ENCODE results near the gene PRKCZ. TPM values are rescaled to one million over a fixed set of nuclear protein-coding genes. Genes with fewer than 3 reads are reported as not detected.

The PRKCZ gene
- total RNA-seq, 1 donor from 2014 or later, result 33.4 TPM

GRCh38 chr1:2209400-2210083, 159.3 kb downstream of the PRKCZ start:
- H3K4me3 Mint-ChIP-seq, result peak overlapping the region; percentile 20
- H3K27ac Mint-ChIP-seq, result peak overlapping the region; percentile 28
- no peak overlapping the region for H3K27ac ChIP-seq

GRCh38 chr1:2210084-2210653, 160.0 kb downstream of the PRKCZ start:
- Histone ChIP-seq H3F3A (ENCODE audit: low read depth) (peaks cover 30% of the 10 kb centered on the region), H3K4me3 (no peak overlapping the region), H2AFZ (replicated peaks) (no peak overlapping the region), H3K4me2 (no peak overlapping the region), H3K4me1 (peaks cover 45% of the 10 kb centered on the region), H4K20me1 (ENCODE audit: low read depth) (no peaks in the 10 kb centered on the region), H3K9me3 (ENCODE audit: low read depth) (no peaks in the 10 kb centered on the region), H3K9ac (no peak overlapping the region), H3K79me2 (ENCODE audit: low read depth) (no peaks in the 10 kb centered on the region), H3K27ac (no peak overlapping the region), H3K36me3 (no peaks in the 10 kb centered on the region), H3K27me3 (peaks cover 12% of the 10 kb centered on the region)
- Mint-ChIP-seq H3K9me3 (no peaks in the 10 kb centered on the region), H3K27ac (no peak overlapping the region), H3K4me1 (peaks cover 41% of the 10 kb centered on the region), H3K4me3 (peak overlapping the region; percentile 74), H3K27me3 (ENCODE audit: insufficient read depth, low read depth) (peaks cover 11% of the 10 kb centered on the region), H3K36me3 (no peaks in the 10 kb centered on the region)
- no peak for TF ChIP-seq EZH2phosphoT487 (IDR thresholded peaks at IDR 0.05)
- no peak for DNase-seq (ENCODE audit: low spot score)

More at GRCh38 chr1:2209400-2210083, 159.3 kb downstream of the PRKCZ start:
- Histone ChIP-seq H3K9ac (no peak overlapping the region), H2AFZ (replicated peaks) (no peak overlapping the region), H3K36me3 (no peaks in the 10 kb centered on the region), H3K9me3 (ENCODE audit: low read depth) (no peaks in the 10 kb centered on the region), H3F3A (ENCODE audit: low read depth) (peaks cover 31% of the 10 kb centered on the region), H3K27me3 (peaks cover 12% of the 10 kb centered on the region), H3K4me3 (no peak overlapping the region), H4K20me1 (ENCODE audit: low read depth) (no peaks in the 10 kb centered on the region), H3K79me2 (ENCODE audit: low read depth) (no peaks in the 10 kb centered on the region), H3K4me2 (no peak overlapping the region), H3K4me1 (peaks cover 45% of the 10 kb centered on the region)
- no peaks in the 10 kb centered on the region for H3K36me3 Mint-ChIP-seq
- H3K4me1 Mint-ChIP-seq, result peaks cover 41% of the 10 kb centered on the region
- H3K27me3 Mint-ChIP-seq (ENCODE audit: insufficient read depth, low read depth), result peaks cover 11% of the 10 kb centered on the region
- H3K9me3 Mint-ChIP-seq, result no peaks in the 10 kb centered on the region
- no peak for DNase-seq (ENCODE audit: low spot score)
- no peak for TF ChIP-seq EZH2phosphoT487 (IDR thresholded peaks at IDR 0.05)
- TF ChIP-seq CTCF (IDR thresholded peaks at IDR 0.05), result no peak
- no peak for TF ChIP-seq EZH2 (IDR thresholded peaks at IDR 0.05)

GRCh38 chr1:2210786-2211185, 160.6 kb downstream of the PRKCZ start:
- H3F3A ChIP-seq (ENCODE audit: low read depth), result peaks cover 27% of the 10 kb centered on the region
- Mint-ChIP-seq H3K27me3 (ENCODE audit: insufficient read depth, low read depth) (peaks cover 11% of the 10 kb centered on the region), H3K27ac (no peak overlapping the region), H3K36me3 (no peaks in the 10 kb centered on the region), H3K9me3 (no peaks in the 10 kb centered on the region), H3K4me1 (peaks cover 41% of the 10 kb centered on the region), H3K4me3 (no peak overlapping the region)
- H2AFZ ChIP-seq (replicated peaks), result no peak overlapping the region
- H3K9ac ChIP-seq, result no peak overlapping the region
- no peak overlapping the region for H3K27ac ChIP-seq
- H3K27me3 ChIP-seq, result peaks cover 7% of the 10 kb centered on the region
- H3K4me3 ChIP-seq, result no peak overlapping the region
- H3K79me2 ChIP-seq (ENCODE audit: low read depth), result no peaks in the 10 kb centered on the region
- H3K36me3 ChIP-seq, result no peaks in the 10 kb centered on the region
- H3K4me1 ChIP-seq, result peaks cover 42% of the 10 kb centered on the region
- no peaks in the 10 kb centered on the region for H4K20me1 ChIP-seq (ENCODE audit: low read depth)
- H3K9me3 ChIP-seq (ENCODE audit: low read depth), result no peaks in the 10 kb centered on the region
- no peak overlapping the region for H3K4me2 ChIP-seq
- TF ChIP-seq CTCF (IDR thresholded peaks at IDR 0.05) (no peak), EZH2 (IDR thresholded peaks at IDR 0.05) (no peak), EZH2phosphoT487 (IDR thresholded peaks at IDR 0.05) (no peak)
- peak; percentile 1 for DNase-seq (ENCODE audit: low spot score)

- H3K4me3 Mint-ChIP-seq, result peak overlapping the region; percentile 43
- H3K27ac Mint-ChIP-seq, result peak overlapping the region; percentile 88
- Histone ChIP-seq H4K20me1 (ENCODE audit: low read depth) (no peaks in the 10 kb centered on the region), H3K79me2 (ENCODE audit: low read depth) (no peaks in the 10 kb centered on the region), H3F3A (ENCODE audit: low read depth) (peaks cover 16% of the 10 kb centered on the region), H3K36me3 (no peaks in the 10 kb centered on the region), H3K27ac (peak overlapping the region; percentile 64), H3K9ac (no peak overlapping the region), H3K27me3 (no peaks in the 10 kb centered on the region), H3K4me2 (peak overlapping the region; percentile 76), H3K9me3 (ENCODE audit: low read depth) (no peaks in the 10 kb centered on the region), H2AFZ (replicated peaks) (peak overlapping the region; percentile 88), H3K4me1 (peaks cover 38% of the 10 kb centered on the region), H3K4me3 (peak overlapping the region; percentile 34)
- no peaks in the 10 kb centered on the region for H3K9me3 Mint-ChIP-seq
- DNase-seq (ENCODE audit: low spot score), result peak; percentile 70
- peaks cover 30% of the 10 kb centered on the region for H3K4me1 Mint-ChIP-seq
- H3K27me3 Mint-ChIP-seq (ENCODE audit: insufficient read depth, low read depth), result peaks cover 6% of the 10 kb centered on the region
- TF ChIP-seq EZH2 (IDR thresholded peaks at IDR 0.05) (no peak), CTCF (IDR thresholded peaks at IDR 0.05) (no peak), EZH2phosphoT487 (IDR thresholded peaks at IDR 0.05) (no peak)
- no peaks in the 10 kb centered on the region for H3K36me3 Mint-ChIP-seq
Measured at GRCh38 chr1:2212274-2212531, 162.0 kb downstream of the PRKCZ start.

All from neural progenitor cell (in vitro differentiated cells).